Tibial artery (tissue), 4 donors: ENCODE results near the gene RIMS1.

ENCODE experiments used
- DNase-seq, 2 donors: peaks; one replicate each; pipeline ENCODE4 v3.0.0-alpha.2; 2019
- H3K27ac ChIP-seq, 2 donors: fragments of 200-600 bp; sonication (generic) in 1 of 2; 1 replicate in 1 of 2; 2 replicates in 1 of 2; pipeline ENCODE4 v1.5.1; 2018 to 2019; ENCODE audit warnings: mild to moderate bottlenecking in 1 of 2
- H3K27me3 ChIP-seq, 2 donors: fragments of 200-600 bp; sonication (generic) in 1 of 2; one replicate each; pipeline versions ENCODE4 v1.5.1 to v1.6.0; 2016 to 2019
- H3K36me3 ChIP-seq, 3 donors: fragments of 200-600 bp; sonication (generic) in 2 of 3; one replicate each; pipeline ENCODE4 v1.5.1; 2016 to 2019; ENCODE audit warnings: mild to moderate bottlenecking in 2 of 3
- H3K4me1 ChIP-seq, 4 donors: fragments of 200-600 bp; sonication (generic) in 2 of 4; 1 replicate in 3 of 4; 2 replicates in 1 of 4; pipeline ENCODE4 v1.5.1; 2016 to 2019
- H3K4me3 ChIP-seq, 2 donors: fragments of 200-600 bp; sonication (generic) in 1 of 2; 1 replicate in 1 of 2; 2 replicates in 1 of 2; pipeline ENCODE4 v1.5.1; 2018 to 2019; ENCODE audit warnings: mild to moderate bottlenecking in 2 of 2
- H3K9me3 ChIP-seq, 3 donors: fragments of 200-600 bp; sonication (generic) in 1 of 3; one replicate each; pipeline ENCODE4 v1.5.1; 2016 to 2019
- intact Hi-C: fragments of 100-400 bp; cut with DNase I; formaldehyde crosslinking; loops from one replicate; pipeline ENCODE4 v1.15.0; 2023; ENCODE audit warnings: low total_unique reads
- TF ChIP-seq, protein P1 (sequence below), 2 experiments: fragments of 200-600 bp in 1 of 2; fragments of 450-650 bp in 1 of 2; IDR thresholded peaks; one replicate each; pipeline ENCODE4 v1.5.1; 2017 to 2019; ENCODE audit warnings: antibody characterized with exemption in 2 of 2, mild to moderate bottlenecking in 1 of 2, moderate library complexity in 1 of 2

The RIMS1 gene

GRCh38 chr6:72411872-72412708, 525.7 kb downstream of the RIMS1 start:
- H3K27me3 ChIP-seq: peaks cover 0 to 3% of the 10 kb centered on the region in 2 donors
- intact Hi-C loops: loop anchor here (5.0 to 10.0 kb wide), 2 partner anchors 715 to 773 kb away; no protein-coding TSS in a partner anchor
- peak; percentile 69 to 82 for DNase-seq

DNA sequence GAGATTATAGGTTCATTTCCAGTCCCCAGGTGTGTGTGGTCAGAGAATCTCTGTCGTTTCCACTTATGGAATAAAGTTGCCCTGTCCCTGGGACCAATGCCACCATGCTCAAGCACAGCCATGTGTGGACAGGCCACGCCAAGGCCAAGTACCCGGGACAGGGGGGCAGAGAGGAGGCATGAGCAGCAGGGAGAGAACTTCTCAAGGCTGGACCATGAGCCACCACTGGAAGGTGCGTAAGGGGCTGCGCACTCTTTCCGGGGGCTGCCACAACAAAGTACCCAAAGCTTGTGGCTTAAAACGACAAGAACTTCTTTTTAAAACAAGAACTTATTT, 526.3 kb downstream of the RIMS1 start:
- TF ChIP-seq, protein P1, sequence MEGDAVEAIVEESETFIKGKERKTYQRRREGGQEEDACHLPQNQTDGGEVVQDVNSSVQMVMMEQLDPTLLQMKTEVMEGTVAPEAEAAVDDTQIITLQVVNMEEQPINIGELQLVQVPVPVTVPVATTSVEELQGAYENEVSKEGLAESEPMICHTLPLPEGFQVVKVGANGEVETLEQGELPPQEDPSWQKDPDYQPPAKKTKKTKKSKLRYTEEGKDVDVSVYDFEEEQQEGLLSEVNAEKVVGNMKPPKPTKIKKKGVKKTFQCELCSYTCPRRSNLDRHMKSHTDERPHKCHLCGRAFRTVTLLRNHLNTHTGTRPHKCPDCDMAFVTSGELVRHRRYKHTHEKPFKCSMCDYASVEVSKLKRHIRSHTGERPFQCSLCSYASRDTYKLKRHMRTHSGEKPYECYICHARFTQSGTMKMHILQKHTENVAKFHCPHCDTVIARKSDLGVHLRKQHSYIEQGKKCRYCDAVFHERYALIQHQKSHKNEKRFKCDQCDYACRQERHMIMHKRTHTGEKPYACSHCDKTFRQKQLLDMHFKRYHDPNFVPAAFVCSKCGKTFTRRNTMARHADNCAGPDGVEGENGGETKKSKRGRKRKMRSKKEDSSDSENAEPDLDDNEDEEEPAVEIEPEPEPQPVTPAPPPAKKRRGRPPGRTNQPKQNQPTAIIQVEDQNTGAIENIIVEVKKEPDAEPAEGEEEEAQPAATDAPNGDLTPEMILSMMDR (IDR thresholded peaks at IDR 0.05): no peak
- Histone ChIP-seq H3K27ac (no peak overlapping the region), H3K36me3 (no peaks in the 10 kb centered on the region), H3K9me3 (no peaks in the 10 kb centered on the region), H3K4me3 (no peak overlapping the region), H3K4me1 (peaks cover 0 to 2% (median 0%) of the 10 kb centered on the region in 4 donors), H3K27me3 (peaks cover 0 to 3% of the 10 kb centered on the region in 2 donors)
- no peak for DNase-seq
- intact Hi-C loops: loop anchor here (5.0 to 10.0 kb wide), 2 partner anchors 715 to 772 kb away; no protein-coding TSS in a partner anchor

More at GRCh38 chr6:72411872-72412708, 525.7 kb downstream of the RIMS1 start:
- TF ChIP-seq, protein P1 (IDR thresholded peaks at IDR 0.05): peak; percentile 100
- no peaks in the 10 kb centered on the region for H3K36me3 ChIP-seq
- no peaks in the 10 kb centered on the region for H3K9me3 ChIP-seq
- no peaks in the 10 kb centered on the region for H3K4me1 ChIP-seq
- H3K4me3 ChIP-seq: no peak overlapping the region
- H3K27ac ChIP-seq: no peak overlapping the region

- Histone ChIP-seq H3K36me3 (no peaks in the 10 kb centered on the region), H3K27me3 (peaks cover 0 to 3% of the 10 kb centered on the region in 2 donors), H3K27ac (no peak overlapping the region), H3K4me1 (peaks cover 0 to 13% (median 1%) of the 10 kb centered on the region in 4 donors), H3K4me3 (no peak overlapping the region), H3K9me3 (no peaks in the 10 kb centered on the region)
- TF ChIP-seq, protein P1 (IDR thresholded peaks at IDR 0.05): no peak
- no peak for DNase-seq
- intact Hi-C loops: loop anchor here (5.0 to 10.0 kb wide), 2 partner anchors 713 to 771 kb away; no protein-coding TSS in a partner anchor
Observed at GRCh38 chr6:72413884-72414283, 527.5 kb downstream of the RIMS1 start.

- intact Hi-C loops: loop anchor here (5.0 to 10.0 kb wide), 2 partner anchors 713 to 770 kb away; no protein-coding TSS in a partner anchor
Observed at GRCh38 chr6:72414657-72415056, 528.3 kb downstream of the RIMS1 start.

DNA sequence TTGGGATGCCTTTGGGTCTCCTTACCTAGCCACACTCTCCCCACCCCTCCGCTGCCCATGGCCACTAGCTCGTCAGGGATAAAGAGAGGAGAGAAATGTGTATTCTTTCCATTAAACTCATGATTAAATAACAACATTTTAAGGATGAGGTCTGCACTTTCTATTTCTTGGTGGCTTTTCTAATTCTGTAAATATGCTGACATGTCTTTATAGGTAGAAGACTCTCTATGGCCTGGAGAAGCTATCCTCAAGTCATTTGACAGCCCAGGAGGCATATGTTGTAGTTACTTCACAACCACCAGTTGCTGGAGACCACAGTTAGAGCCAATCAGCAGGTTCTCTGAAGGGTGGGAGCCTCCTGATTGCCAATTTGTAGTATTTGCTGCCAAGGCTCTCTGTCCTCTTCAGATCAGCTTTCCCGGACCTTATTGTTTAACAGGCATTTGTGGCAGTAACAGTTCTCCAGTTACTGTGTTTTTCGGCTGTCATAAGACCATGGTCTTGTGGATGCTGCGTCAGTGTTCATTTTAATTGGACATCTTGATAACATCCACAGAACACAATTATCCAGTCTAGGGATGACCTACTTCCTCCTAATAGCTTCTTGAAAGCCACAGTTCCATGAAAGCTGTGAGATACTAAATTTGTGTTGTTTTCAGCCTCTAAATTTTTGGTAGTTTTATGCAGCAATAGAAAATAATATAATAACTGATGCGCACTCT, 530.6 kb downstream of the RIMS1 start:
- TF ChIP-seq, protein P1 (IDR thresholded peaks at IDR 0.05): no peak
- no peak overlapping the region for H3K4me3 ChIP-seq
- peaks cover 0 to 13% (median 1%) of the 10 kb centered on the region in 4 donors for H3K4me1 ChIP-seq
- H3K9me3 ChIP-seq: no peaks in the 10 kb centered on the region
- DNase-seq: no peak
- H3K27ac ChIP-seq: no peak overlapping the region
- H3K36me3 ChIP-seq: no peaks in the 10 kb centered on the region
- peaks cover 0 to 3% of the 10 kb centered on the region in 2 donors for H3K27me3 ChIP-seq
- intact Hi-C loops: loop anchor here (10.0 kb wide), 1 partner anchor 768 kb away; no protein-coding TSS in a partner anchor

More at GRCh38 chr6:72414657-72415056, 528.3 kb downstream of the RIMS1 start:
- H3K4me3 ChIP-seq: no peak overlapping the region
- peaks cover 0 to 3% of the 10 kb centered on the region in 2 donors for H3K27me3 ChIP-seq
- TF ChIP-seq, protein P1 (IDR thresholded peaks at IDR 0.05): no peak
- DNase-seq: no peak
- no peaks in the 10 kb centered on the region for H3K9me3 ChIP-seq
- peaks cover 0 to 13% (median 1%) of the 10 kb centered on the region in 4 donors for H3K4me1 ChIP-seq
- H3K36me3 ChIP-seq: no peaks in the 10 kb centered on the region
- H3K27ac ChIP-seq: no peak overlapping the region
